ENCODE results near the gene PHF2.

DNA sequence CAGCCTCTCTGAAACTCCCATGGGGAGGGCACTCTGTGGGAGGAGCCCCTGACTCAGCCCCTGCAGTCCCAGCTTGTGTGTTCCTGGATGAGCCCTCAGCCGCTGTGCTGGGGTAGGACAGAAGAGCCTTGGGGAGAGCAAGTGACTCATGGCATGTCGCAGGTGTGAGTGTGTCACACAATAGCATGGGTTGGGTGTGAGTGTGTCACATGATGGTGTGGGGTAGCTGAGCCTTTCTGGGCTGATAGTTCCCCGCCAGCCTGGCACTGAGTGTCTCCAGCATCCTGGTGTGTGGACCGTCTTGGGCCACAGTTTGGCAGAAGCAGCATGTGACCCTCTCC, 83.4 kb downstream of the PHF2 start:
- TF ChIP-seq, protein P1, sequence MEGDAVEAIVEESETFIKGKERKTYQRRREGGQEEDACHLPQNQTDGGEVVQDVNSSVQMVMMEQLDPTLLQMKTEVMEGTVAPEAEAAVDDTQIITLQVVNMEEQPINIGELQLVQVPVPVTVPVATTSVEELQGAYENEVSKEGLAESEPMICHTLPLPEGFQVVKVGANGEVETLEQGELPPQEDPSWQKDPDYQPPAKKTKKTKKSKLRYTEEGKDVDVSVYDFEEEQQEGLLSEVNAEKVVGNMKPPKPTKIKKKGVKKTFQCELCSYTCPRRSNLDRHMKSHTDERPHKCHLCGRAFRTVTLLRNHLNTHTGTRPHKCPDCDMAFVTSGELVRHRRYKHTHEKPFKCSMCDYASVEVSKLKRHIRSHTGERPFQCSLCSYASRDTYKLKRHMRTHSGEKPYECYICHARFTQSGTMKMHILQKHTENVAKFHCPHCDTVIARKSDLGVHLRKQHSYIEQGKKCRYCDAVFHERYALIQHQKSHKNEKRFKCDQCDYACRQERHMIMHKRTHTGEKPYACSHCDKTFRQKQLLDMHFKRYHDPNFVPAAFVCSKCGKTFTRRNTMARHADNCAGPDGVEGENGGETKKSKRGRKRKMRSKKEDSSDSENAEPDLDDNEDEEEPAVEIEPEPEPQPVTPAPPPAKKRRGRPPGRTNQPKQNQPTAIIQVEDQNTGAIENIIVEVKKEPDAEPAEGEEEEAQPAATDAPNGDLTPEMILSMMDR (conservative IDR thresholded peaks at IDR 0.05; ENCODE audit: low read length): no peak
- TF ChIP-seq EZH2phosphoT487 (IDR thresholded peaks at IDR 0.05; ENCODE audit: borderline replicate concordance): no peak
